RWPE2 (cell line): Measurements from ENCODE around the gene AIRE.

Source experiments
- ATAC-seq: fragments of 200-7000 bp; cut with Tn5 transposase; 3 replicates; pipeline ENCODE4 v1.9.1; 2021; ENCODE audit warnings: low read depth
- DNase-seq: peaks from one replicate; pipeline ENCODE4 v3.0.0-alpha.2; 2020; ENCODE audit warnings: low spot score
- H3K27ac ChIP-seq: fragments of 450-650 bp; 2 replicates; pipeline ENCODE4 v1.5.1; 2017; ENCODE audit warnings: mild to moderate bottlenecking; ENCODE audit not compliant: poor library complexity, severe bottlenecking
- H3K27me3 ChIP-seq: fragments of 250-450 bp; sonication (Bioruptor Pico); 2 replicates; pipeline ENCODE4 v1.5.1; 2021; ENCODE audit warnings: mild to moderate bottlenecking, moderate library complexity; ENCODE audit not compliant: insufficient read depth, poor library complexity, severe bottlenecking
- H3K36me3 ChIP-seq: fragments of 250-450 bp; sonication (Bioruptor Pico); 2 replicates; pipeline ENCODE4 v1.5.1; 2020; ENCODE audit warnings: low read depth, mild to moderate bottlenecking, moderate library complexity
- H3K4me1 ChIP-seq: fragments of 250-450 bp; sonication (Bioruptor Pico); 2 replicates; pipeline ENCODE4 v1.5.1; 2021; ENCODE audit warnings: mild to moderate bottlenecking, moderate library complexity; ENCODE audit not compliant: insufficient read depth, poor library complexity, severe bottlenecking
- H3K4me3 ChIP-seq: fragments of 250-450 bp; sonication (Bioruptor Pico); 2 replicates; pipeline ENCODE4 v1.5.1; 2021; ENCODE audit warnings: mild to moderate bottlenecking, moderate library complexity; ENCODE audit not compliant: severe bottlenecking
- H3K9me3 ChIP-seq: fragments of 250-450 bp; sonication (Bioruptor Pico); 2 replicates; pipeline ENCODE4 v1.5.1; 2021; ENCODE audit warnings: mild to moderate bottlenecking, moderate library complexity; ENCODE audit not compliant: severe bottlenecking
- TF ChIP-seq, protein P1 (sequence below): fragments of 450-650 bp; IDR thresholded peaks from one replicate; pipeline ENCODE4 v1.5.1; 2017; ENCODE audit warnings: mild to moderate bottlenecking, moderate library complexity; ENCODE audit not compliant: poor library complexity, severe bottlenecking

AIRE gene

DNA sequence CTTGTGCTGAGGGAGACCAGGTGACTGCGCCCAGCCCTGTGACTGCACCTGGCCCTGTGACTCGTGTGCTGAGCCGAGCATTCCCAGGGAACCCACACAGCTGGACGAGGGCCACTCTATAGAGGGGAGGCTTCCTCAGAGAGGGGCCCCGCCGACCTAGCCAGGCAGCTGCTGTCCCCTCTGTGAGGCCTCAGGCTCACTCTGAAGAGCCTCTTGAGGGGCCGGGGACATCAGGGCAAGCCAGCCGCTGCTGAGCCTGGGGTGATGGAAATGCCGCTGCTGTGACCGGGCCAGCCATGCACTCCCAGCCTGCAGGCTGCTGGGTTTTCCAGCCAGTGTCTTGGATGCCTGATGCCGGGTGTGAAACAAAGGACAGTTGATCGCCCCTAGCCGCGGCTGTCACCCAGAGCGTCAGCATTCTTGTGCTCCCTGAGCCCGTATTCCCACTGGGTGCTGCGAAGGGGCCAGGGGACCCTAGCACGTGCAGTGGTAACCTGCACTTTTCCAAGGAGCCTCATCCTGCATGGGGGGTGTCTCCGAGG, 31.6 kb downstream of the AIRE start:
- peaks cover 23% of the 10 kb centered on the region for H3K36me3 ChIP-seq
- no peaks in the 10 kb centered on the region for H3K27me3 ChIP-seq
- no peak overlapping the region for H3K4me3 ChIP-seq
- H3K9me3 ChIP-seq = no peaks in the 10 kb centered on the region
- ATAC-seq = no peak
- no peak for DNase-seq
- no peaks in the 10 kb centered on the region for H3K4me1 ChIP-seq
- TF ChIP-seq, protein P1, sequence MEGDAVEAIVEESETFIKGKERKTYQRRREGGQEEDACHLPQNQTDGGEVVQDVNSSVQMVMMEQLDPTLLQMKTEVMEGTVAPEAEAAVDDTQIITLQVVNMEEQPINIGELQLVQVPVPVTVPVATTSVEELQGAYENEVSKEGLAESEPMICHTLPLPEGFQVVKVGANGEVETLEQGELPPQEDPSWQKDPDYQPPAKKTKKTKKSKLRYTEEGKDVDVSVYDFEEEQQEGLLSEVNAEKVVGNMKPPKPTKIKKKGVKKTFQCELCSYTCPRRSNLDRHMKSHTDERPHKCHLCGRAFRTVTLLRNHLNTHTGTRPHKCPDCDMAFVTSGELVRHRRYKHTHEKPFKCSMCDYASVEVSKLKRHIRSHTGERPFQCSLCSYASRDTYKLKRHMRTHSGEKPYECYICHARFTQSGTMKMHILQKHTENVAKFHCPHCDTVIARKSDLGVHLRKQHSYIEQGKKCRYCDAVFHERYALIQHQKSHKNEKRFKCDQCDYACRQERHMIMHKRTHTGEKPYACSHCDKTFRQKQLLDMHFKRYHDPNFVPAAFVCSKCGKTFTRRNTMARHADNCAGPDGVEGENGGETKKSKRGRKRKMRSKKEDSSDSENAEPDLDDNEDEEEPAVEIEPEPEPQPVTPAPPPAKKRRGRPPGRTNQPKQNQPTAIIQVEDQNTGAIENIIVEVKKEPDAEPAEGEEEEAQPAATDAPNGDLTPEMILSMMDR = no peak
- no peak overlapping the region for H3K27ac ChIP-seq

DNA sequence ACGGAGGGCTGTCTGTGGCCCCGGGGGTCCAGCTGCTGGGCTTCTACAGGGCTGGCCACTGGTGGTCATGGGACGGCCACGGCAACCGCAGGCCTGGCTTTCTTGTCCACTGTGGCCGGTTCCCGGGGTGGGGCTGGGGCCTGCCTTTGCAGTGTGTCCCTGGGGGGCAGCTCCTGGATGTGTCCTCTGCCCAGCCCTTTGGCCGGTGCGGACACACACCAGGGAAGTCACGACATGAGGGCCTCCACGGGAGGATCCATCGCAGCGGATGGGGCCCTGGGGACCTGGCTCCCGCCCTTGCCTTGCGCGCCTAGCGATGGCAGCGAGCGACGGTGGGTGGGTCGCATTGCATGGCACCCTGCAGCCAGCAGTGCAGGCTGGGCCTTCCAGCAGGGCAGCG, 32.2 kb downstream of the AIRE start:
- H3K36me3 ChIP-seq = peaks cover 18% of the 10 kb centered on the region
- no peaks in the 10 kb centered on the region for H3K9me3 ChIP-seq
- TF ChIP-seq, protein P1 = no peak
- no peak overlapping the region for H3K4me3 ChIP-seq
- no peak for DNase-seq
- H3K27me3 ChIP-seq = no peaks in the 10 kb centered on the region
- H3K27ac ChIP-seq = no peak overlapping the region
- no peak for ATAC-seq
- no peaks in the 10 kb centered on the region for H3K4me1 ChIP-seq

DNA sequence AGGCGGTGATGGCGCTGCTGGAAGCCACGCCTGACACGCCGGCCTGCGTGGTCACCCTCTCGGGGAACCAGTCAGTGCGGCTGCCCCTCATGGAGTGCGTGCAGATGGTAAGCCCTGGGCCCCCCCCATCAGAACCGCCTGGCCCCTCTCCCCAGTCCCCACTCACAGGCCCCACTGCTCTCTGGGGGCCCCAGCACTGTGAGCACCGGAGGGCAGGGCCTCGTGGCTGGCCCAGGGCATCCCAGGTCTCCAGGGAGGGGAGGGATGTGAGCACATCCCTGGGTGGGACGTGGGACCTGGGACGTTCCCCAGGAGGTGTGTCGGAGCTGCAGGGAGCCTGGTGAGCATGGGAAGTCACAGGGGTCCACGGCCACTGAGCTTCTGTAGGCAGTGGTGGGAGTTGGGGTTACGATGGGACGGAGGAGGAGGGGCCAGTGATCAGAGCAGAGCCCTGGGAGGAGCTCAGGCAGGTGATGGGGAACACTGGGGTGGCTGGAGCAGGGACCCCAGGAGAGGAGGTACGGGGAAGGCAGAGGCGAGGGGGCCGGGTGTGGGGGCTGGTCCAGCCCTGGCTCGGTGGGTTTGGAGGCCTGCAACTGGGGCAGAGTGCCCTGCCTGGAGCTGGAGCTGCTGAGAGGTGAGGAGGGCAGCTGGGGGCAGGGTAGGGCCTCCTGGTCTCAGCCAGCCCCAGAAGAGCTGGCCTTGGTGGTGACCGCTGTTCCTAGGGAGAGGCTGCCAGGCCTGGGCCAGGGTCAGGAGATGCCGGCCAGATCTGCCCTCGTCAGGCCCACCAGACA, 33.0 kb downstream of the AIRE start:
- Histone ChIP-seq H3K9me3 (no peaks in the 10 kb centered on the region), H3K36me3 (peaks cover 9% of the 10 kb centered on the region), H3K4me3 (no peak overlapping the region), H3K4me1 (no peaks in the 10 kb centered on the region), H3K27me3 (no peaks in the 10 kb centered on the region), H3K27ac (no peak overlapping the region)
- DNase-seq (no peak), ATAC-seq (no peak)
- TF ChIP-seq, protein P1 = no peak

DNA sequence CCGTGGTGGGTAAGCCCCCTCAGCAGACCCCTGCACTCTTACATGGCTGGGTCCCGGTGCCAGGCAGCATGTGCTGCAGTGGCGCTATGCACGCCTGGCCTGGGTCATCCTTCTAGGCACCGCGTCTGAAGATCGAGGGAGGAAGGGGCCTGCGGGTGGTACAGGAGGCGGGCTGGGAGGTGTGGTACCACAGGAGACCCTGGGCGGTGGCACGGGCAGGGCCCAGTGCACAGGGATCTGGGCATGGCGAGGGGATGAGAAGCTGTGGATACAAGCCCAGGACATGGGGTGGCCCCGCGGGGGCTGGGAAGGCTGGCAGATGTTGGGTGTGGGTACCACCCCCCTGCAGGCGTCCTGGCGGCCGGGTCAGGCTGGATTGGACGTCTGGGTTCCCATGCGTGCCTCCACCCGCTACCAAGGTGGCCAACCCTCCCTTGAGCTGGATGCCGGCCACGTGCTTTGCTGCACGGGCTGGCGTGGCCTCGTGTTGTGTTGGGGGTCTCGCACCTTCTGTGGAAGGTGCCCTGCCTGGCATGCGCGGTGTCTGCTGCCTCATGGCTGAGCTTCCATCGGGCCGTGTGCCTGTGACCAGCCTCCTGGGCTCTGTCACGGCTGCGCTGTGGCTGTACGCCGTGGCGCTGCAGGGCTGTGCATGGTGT, 33.9 kb downstream of the AIRE start:
- H3K4me3 ChIP-seq = no peak overlapping the region
- DNase-seq (no peak), ATAC-seq (no peak)
- no peak overlapping the region for H3K27ac ChIP-seq
- no peaks in the 10 kb centered on the region for H3K4me1 ChIP-seq
- peaks cover 13% of the 10 kb centered on the region for H3K36me3 ChIP-seq
- no peaks in the 10 kb centered on the region for H3K27me3 ChIP-seq
- H3K9me3 ChIP-seq = no peaks in the 10 kb centered on the region
- TF ChIP-seq, protein P1 = no peak
